ENCODE results near the gene CLEC16A.

DNA sequence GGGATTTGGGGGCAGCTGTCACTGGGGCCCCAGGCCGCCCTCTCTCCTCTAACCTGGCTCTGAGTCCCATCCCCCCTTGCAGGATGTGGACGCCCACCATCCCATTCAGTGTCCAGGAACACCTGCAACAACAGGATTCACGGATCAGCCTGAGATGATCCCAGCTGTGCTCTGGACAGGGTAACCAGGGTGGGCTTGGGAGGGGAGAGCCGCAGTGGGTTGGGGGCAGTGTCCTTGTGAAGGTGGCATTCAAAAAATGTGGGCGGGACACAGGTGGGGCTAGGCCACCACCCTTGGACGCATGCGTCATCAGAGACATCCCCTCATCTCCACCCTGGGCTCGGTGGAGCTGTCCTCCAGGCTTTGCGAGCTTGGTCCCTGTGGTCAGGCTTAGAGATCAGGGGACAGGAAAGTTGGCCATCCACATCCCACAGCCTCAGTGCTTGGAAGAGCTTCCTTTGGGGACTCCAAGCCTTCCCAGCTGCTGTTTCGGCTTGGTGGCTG lies 21.2 kb upstream of the CLEC16A start:
- TF ChIP-seq, protein P1, sequence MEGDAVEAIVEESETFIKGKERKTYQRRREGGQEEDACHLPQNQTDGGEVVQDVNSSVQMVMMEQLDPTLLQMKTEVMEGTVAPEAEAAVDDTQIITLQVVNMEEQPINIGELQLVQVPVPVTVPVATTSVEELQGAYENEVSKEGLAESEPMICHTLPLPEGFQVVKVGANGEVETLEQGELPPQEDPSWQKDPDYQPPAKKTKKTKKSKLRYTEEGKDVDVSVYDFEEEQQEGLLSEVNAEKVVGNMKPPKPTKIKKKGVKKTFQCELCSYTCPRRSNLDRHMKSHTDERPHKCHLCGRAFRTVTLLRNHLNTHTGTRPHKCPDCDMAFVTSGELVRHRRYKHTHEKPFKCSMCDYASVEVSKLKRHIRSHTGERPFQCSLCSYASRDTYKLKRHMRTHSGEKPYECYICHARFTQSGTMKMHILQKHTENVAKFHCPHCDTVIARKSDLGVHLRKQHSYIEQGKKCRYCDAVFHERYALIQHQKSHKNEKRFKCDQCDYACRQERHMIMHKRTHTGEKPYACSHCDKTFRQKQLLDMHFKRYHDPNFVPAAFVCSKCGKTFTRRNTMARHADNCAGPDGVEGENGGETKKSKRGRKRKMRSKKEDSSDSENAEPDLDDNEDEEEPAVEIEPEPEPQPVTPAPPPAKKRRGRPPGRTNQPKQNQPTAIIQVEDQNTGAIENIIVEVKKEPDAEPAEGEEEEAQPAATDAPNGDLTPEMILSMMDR (IDR thresholded peaks at IDR 0.05), result no peak
- no peak for TF ChIP-seq EZH2 (IDR thresholded peaks at IDR 0.05; ENCODE audit: borderline replicate concordance, insufficient read depth, low read depth, low read length, poor library complexity, severe bottlenecking)
